A549 (cell line): ENCODE data around the gene CREM.

Source experiments
- CTCF ChIP-seq: fragments of >200 bp; sonication (Bioruptor Twin); formaldehyde crosslinking; IDR thresholded peaks from 3 replicates; pipeline ENCODE4 v1.5.1; 2016
- REST ChIP-seq: fragments of 200-600 bp; sonication (generic); IDR thresholded peaks from 2 replicates; pipeline ENCODE4 v1.6.1; 2016; ENCODE audit warnings: antibody characterized with exemption, mild to moderate bottlenecking, moderate library complexity

GRCh38 chr10:35161906-35162305 is 35.3 kb downstream of the CREM start:
- no peak for TF ChIP-seq CTCF
- no peak for TF ChIP-seq REST
